ENCODE measurements around the gene DCT.

The DCT gene

DNA sequence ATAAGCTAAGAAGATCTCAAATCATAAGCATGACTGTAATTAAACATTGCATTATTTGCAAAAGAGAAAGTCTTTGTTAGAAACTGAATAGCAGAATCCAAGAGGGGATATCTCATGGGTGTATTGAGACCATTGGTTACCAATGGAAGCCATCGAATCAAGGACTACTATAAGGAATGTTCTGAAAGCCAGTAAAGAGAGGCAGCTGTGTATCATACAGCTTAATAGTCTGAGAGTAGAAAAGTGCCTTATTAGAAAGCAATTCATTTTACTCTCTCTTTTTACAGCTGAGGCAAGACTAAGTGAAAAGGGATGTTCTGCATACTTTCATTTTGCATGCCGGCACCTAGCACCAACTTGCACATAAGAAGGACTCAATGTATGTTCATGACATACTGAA is 7.6 kb upstream of the DCT start:
- no peak for DNase-seq (ENCODE audit: low read depth)
- in situ Hi-C loops (cut with HindIII; ENCODE audit: low sequenced_read_pairs), result no loop called here
- TF ChIP-seq, protein P1, sequence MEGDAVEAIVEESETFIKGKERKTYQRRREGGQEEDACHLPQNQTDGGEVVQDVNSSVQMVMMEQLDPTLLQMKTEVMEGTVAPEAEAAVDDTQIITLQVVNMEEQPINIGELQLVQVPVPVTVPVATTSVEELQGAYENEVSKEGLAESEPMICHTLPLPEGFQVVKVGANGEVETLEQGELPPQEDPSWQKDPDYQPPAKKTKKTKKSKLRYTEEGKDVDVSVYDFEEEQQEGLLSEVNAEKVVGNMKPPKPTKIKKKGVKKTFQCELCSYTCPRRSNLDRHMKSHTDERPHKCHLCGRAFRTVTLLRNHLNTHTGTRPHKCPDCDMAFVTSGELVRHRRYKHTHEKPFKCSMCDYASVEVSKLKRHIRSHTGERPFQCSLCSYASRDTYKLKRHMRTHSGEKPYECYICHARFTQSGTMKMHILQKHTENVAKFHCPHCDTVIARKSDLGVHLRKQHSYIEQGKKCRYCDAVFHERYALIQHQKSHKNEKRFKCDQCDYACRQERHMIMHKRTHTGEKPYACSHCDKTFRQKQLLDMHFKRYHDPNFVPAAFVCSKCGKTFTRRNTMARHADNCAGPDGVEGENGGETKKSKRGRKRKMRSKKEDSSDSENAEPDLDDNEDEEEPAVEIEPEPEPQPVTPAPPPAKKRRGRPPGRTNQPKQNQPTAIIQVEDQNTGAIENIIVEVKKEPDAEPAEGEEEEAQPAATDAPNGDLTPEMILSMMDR (IDR thresholded peaks at IDR 0.05; ENCODE audit: low read depth, low read length, missing control alignments), result no peak
- no peak overlapping the region for H3K4me3 ChIP-seq (ENCODE audit: low read depth, low read length)

- no peak overlapping the region for H3K4me3 ChIP-seq (ENCODE audit: low read depth, low read length)
- in situ Hi-C loops (cut with HindIII; ENCODE audit: low sequenced_read_pairs), result no loop called here
- DNase-seq (ENCODE audit: low read depth), result no peak
- TF ChIP-seq, protein P1 (IDR thresholded peaks at IDR 0.05; ENCODE audit: low read depth, low read length, missing control alignments), result no peak
These were observed 4.5 kb upstream of the DCT start for GRCh38 chr13:94483970-94484369.

DNA sequence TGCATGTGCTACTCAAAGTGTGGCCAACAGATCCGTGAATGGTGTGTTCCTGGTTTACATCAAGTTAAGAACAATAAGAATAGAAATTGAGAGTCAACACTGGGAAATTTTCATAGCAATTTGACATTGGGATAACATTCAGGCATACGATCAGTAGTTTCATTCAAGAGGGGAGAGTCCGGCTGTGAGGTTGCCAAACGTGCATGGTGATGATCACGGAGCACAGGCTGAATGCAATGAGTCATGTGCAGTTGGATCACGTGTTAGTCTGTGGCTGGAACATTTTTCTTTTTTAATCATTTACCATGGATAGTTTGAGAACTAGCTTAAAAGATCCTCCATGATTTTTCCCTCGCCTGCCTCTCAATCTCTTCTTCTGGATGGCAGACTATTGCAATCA is 2.5 kb upstream of the DCT start:
- no peak overlapping the region for H3K4me3 ChIP-seq (ENCODE audit: low read depth, low read length)
- DNase-seq (ENCODE audit: low read depth), result peak; percentile 41
- TF ChIP-seq, protein P1 (IDR thresholded peaks at IDR 0.05; ENCODE audit: low read depth, low read length, missing control alignments), result no peak
- in situ Hi-C loops (cut with HindIII; ENCODE audit: low sequenced_read_pairs), result no loop called here

GRCh38 chr13:94480672-94481145 is 1.2 kb upstream of the DCT start:
- peak; percentile 19 for DNase-seq (ENCODE audit: low read depth)
- TF ChIP-seq, protein P1 (IDR thresholded peaks at IDR 0.05; ENCODE audit: low read depth, low read length, missing control alignments), result no peak
- in situ Hi-C loops (cut with HindIII; ENCODE audit: low sequenced_read_pairs), result no loop called here
- H3K4me3 ChIP-seq (ENCODE audit: low read depth, low read length), result no peak overlapping the region

DNA sequence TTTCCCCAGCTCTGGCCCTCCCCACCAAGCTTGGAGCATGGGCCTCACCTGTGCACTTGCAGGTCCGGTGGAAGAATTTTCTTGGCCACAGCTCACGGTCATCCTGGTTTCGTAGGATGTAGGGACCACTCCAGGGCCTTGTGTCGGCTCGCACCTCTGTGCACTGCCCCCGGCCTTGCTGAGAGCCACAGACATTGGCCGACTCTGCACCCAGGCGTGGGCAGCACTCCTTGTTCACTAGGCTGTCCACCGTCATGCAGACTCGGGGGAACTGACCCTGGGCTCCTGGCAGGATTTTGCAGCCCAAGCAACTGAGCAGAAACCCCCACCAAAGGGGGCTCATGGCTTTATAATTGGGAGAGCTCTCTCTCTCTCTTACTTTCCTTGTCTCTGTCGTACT is 569 bp downstream of the DCT start:
- in situ Hi-C loops (cut with HindIII; ENCODE audit: low sequenced_read_pairs), result no loop called here
- no peak overlapping the region for H3K4me3 ChIP-seq (ENCODE audit: low read depth, low read length)
- DNase-seq (ENCODE audit: low read depth), result no peak
- TF ChIP-seq, protein P1 (IDR thresholded peaks at IDR 0.05; ENCODE audit: low read depth, low read length, missing control alignments), result no peak

- no peak overlapping the region for H3K4me3 ChIP-seq (ENCODE audit: low read depth, low read length)
- in situ Hi-C loops (cut with HindIII; ENCODE audit: low sequenced_read_pairs), result no loop called here
These were observed 9.4 kb downstream of the DCT start for GRCh38 chr13:94470126-94470525.

More at GRCh38 chr13:94470126-94470525, 9.4 kb downstream of the DCT start:
- DNase-seq (ENCODE audit: low read depth), result no peak
- TF ChIP-seq, protein P1 (IDR thresholded peaks at IDR 0.05; ENCODE audit: low read depth, low read length, missing control alignments), result no peak
